Nephron progenitor cell (in vitro differentiated cells): ENCODE results near the gene CKAP4.

Experiments
- DNase-seq: peaks from one replicate; pipeline ENCODE4 v3.0.0; 2021
- H3K27ac Mint-ChIP-seq: 2 replicates; pipeline ENCODE4 v1.8.0; 2021; ENCODE audit warnings: mild to moderate bottlenecking, moderate library complexity, mixed read lengths
- H3K27me3 Mint-ChIP-seq: 2 replicates; pipeline ENCODE4 v1.8.0; 2021; ENCODE audit warnings: mild to moderate bottlenecking, low read depth, mixed read lengths; ENCODE audit not compliant: poor library complexity
- H3K36me3 Mint-ChIP-seq: 2 replicates; pipeline ENCODE4 v1.8.0; 2021; ENCODE audit warnings: low read depth, mixed read lengths
- H3K4me1 Mint-ChIP-seq: 2 replicates; pipeline ENCODE4 v1.8.0; 2021; ENCODE audit warnings: mixed read lengths
- H3K4me3 Mint-ChIP-seq: 2 replicates; pipeline ENCODE4 v1.8.0; 2021; ENCODE audit warnings: mild to moderate bottlenecking, moderate library complexity, mixed read lengths
- H3K9me3 Mint-ChIP-seq: 2 replicates; pipeline ENCODE4 v1.8.0; 2021; ENCODE audit warnings: mild to moderate bottlenecking, moderate library complexity, mixed read lengths
- TF ChIP-seq, protein P1 (sequence below): fragments of 200-600 bp; sonication (generic); IDR thresholded peaks from 2 replicates; pipeline ENCODE4 v1.5.0; 2021; ENCODE audit warnings: antibody characterized with exemption

The CKAP4 gene

DNA sequence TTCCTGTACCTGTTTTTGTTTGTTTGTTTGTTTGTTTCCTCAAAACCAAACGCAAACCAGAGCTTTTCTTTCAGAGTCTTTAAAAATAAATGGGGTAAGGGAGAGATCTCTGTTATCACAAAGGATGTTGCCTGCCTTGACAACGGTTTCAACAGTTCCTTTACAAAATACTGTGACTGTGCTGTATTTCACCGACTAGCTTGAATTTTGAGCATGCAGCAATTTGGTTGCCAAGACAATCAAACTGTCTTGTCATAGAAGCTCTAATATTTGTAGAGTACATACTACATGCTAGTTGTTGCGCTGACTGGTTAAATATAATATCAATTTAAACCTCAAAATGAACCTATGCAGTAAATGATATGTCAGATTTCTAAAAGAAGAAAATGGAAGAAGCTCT, 32.3 kb upstream of the CKAP4 start:
- no peak overlapping the region for H3K4me3 Mint-ChIP-seq

DNA sequence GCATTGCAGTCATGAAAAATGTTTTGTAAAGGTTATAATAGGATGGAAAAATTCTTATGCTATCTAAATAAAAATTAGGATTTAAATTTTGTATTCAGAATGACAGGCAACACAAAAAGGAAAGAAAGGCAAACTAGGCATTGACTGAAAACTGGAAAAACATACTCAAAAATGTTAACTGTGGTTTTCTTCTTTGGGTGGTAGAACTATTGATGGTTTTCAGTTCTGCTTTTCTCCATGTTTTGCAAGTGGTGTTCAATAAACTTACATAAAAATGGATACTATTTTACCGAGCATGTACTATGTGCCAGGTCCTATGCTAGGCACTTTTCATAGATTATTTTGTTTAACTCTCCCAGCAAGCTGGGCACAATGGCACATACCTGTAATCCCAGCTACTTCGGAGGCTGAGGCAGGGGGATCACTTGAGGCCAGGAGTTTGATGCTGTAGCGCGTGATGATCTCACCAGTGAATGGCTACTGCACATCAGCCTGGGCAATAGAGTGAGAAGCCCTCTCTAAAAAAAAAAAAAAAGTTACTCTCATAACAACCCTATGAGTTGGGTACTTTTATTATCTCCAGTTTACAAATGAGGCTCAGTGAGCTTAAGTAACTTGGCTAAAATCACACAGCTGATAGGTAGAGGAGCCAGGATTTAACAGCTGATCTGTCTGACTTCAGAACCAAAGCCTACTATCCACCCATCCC, 28.4 kb upstream of the CKAP4 start:
- H3K4me3 Mint-ChIP-seq = no peak overlapping the region
- H3K27me3 Mint-ChIP-seq = peaks cover 11% of the 10 kb centered on the region
- H3K9me3 Mint-ChIP-seq = no peaks in the 10 kb centered on the region
- H3K4me1 Mint-ChIP-seq = peaks cover 14% of the 10 kb centered on the region
- DNase-seq = no peak
- TF ChIP-seq, protein P1, sequence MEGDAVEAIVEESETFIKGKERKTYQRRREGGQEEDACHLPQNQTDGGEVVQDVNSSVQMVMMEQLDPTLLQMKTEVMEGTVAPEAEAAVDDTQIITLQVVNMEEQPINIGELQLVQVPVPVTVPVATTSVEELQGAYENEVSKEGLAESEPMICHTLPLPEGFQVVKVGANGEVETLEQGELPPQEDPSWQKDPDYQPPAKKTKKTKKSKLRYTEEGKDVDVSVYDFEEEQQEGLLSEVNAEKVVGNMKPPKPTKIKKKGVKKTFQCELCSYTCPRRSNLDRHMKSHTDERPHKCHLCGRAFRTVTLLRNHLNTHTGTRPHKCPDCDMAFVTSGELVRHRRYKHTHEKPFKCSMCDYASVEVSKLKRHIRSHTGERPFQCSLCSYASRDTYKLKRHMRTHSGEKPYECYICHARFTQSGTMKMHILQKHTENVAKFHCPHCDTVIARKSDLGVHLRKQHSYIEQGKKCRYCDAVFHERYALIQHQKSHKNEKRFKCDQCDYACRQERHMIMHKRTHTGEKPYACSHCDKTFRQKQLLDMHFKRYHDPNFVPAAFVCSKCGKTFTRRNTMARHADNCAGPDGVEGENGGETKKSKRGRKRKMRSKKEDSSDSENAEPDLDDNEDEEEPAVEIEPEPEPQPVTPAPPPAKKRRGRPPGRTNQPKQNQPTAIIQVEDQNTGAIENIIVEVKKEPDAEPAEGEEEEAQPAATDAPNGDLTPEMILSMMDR = no peak
- no peaks in the 10 kb centered on the region for H3K36me3 Mint-ChIP-seq
- no peak overlapping the region for H3K27ac Mint-ChIP-seq

More for the DNA sequence above, 32.3 kb upstream of the CKAP4 start:
- H3K4me1 Mint-ChIP-seq = peaks cover 5% of the 10 kb centered on the region
- H3K9me3 Mint-ChIP-seq = peaks cover 10% of the 10 kb centered on the region
- H3K27me3 Mint-ChIP-seq = peaks cover 14% of the 10 kb centered on the region
- TF ChIP-seq, protein P1 = no peak
- DNase-seq = no peak
- H3K27ac Mint-ChIP-seq = no peak overlapping the region
- peaks cover 3% of the 10 kb centered on the region for H3K36me3 Mint-ChIP-seq

DNA sequence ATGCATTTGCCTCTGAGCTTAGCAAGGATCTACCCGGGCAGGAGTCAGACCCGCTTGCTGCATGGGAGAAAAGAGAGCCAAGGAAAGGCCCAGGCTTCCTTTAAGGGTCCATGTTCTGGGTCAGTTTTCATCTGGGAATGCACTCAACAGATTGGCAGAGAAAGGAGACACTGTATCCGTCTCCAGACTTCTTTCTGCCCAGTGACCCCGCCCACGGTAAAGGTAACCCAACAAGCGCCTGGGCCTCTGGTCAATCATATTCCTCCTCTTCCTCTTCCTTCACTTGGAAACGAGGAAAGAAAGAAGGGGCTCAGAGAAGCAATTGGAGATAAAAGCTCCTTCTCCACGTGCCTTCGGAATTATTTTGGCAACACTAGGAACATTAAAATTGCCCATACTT, 27.6 kb upstream of the CKAP4 start:
- TF ChIP-seq, protein P1 = no peak
- no peaks in the 10 kb centered on the region for H3K9me3 Mint-ChIP-seq
- peaks cover 11% of the 10 kb centered on the region for H3K27me3 Mint-ChIP-seq
- peaks cover 14% of the 10 kb centered on the region for H3K4me1 Mint-ChIP-seq
- H3K36me3 Mint-ChIP-seq = no peaks in the 10 kb centered on the region
- DNase-seq = no peak
- H3K27ac Mint-ChIP-seq = no peak overlapping the region
- no peak overlapping the region for H3K4me3 Mint-ChIP-seq

DNA sequence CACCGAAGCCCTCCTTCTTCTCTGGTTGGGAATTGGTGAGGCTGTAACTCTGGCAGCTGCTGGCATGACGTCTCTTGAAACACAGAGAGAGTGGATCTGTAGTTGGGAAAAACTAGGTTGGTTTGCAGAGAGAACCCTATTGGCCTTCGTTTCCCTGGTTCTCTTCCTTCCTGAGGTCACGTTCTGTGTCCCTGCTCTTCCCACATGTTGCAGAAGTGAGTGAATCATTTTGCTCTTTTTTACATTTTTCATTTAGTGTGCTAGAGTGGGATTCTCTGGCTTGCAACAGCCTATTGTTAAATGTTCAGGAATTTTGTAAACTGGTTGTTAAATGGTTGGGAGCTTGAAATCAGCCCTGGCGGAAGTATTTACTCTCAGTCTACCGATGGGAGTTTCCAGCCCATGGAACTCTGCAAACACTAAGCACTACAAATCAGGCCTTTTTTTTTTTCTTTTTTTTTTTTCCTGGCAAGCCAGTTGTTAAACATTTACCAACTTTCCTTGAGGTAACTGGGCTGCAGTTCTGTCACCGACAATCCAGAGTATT, 26.8 kb upstream of the CKAP4 start:
- no peak for DNase-seq
- Mint-ChIP-seq H3K4me1 (peaks cover 14% of the 10 kb centered on the region), H3K4me3 (no peak overlapping the region), H3K36me3 (no peaks in the 10 kb centered on the region), H3K27ac (peak overlapping the region; percentile 77), H3K9me3 (no peaks in the 10 kb centered on the region), H3K27me3 (peaks cover 11% of the 10 kb centered on the region)
- TF ChIP-seq, protein P1 = no peak

DNA sequence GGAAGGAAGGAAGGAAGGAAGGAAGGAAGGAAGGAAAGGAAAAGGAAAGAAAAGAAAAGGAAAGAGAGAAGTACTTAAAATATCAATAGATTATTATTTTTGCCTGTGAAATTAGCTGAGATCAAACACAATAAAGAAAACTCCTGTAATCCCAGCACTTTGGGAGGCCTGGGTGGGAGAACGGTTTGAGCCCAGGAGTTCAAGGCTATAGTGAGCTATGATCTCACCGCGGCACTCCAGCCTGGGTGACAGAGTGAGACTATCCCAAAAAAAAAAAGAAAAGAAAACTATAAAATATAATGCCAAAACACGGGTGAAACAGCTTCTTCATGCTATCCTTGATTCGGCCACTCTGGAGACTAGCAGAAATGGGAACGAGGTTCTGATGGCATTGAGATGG, 26.2 kb upstream of the CKAP4 start:
- Mint-ChIP-seq H3K9me3 (no peaks in the 10 kb centered on the region), H3K27me3 (peaks cover 11% of the 10 kb centered on the region), H3K4me3 (no peak overlapping the region), H3K27ac (peak overlapping the region; percentile 77), H3K4me1 (peaks cover 14% of the 10 kb centered on the region), H3K36me3 (no peaks in the 10 kb centered on the region)
- TF ChIP-seq, protein P1 = no peak
- no peak for DNase-seq

DNA sequence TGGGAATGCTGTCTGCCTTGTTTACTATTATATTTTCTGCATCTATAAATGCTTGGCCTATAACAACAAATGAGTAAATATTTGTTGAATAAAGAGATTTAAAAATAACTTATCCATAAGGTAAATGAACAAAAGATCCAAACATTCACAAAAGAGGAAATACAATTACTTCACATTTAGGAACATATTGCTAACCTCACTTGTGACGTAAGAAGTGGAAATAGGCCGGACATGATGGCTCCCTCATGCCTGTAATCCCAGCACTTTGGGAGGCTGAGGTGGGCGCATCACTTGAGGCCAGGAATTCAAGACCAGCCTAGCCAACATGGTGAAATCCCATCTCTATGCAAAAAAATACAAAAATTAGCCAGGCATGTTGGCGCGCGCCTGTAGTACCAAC, 25.7 kb upstream of the CKAP4 start:
- no peak for DNase-seq
- TF ChIP-seq, protein P1 = no peak
- Mint-ChIP-seq H3K36me3 (no peaks in the 10 kb centered on the region), H3K4me1 (peaks cover 14% of the 10 kb centered on the region), H3K27me3 (peaks cover 7% of the 10 kb centered on the region), H3K27ac (no peak overlapping the region), H3K4me3 (no peak overlapping the region), H3K9me3 (no peaks in the 10 kb centered on the region)
